Activated T-cell treated with anti-CD3 and anti-CD28 coated beads, Interleukin-2, amount 50 U/mL, for 1 hour (primary cell): ENCODE results near the gene IL1R1.
"Not testable (repeated sequence)": the region's sequence is repeated elsewhere in the genome, so short reads cannot be mapped to it uniquely, and the experiment has no call there.

ENCODE experiments used
- DNase-seq: peaks from one replicate; pipeline ENCODE4 v3.0.0-alpha.2; 2020

IL1R1 gene

GRCh38 chr2:102112271-102112670 is 30.3 kb upstream of the IL1R1 start:
- DNase-seq = no peak

GRCh38 chr2:102112692-102113665 is 29.6 kb upstream of the IL1R1 start:
- no peak for DNase-seq

- no peak for DNase-seq
These were observed 28.2 kb upstream of the IL1R1 start for GRCh38 chr2:102114290-102114721.

GRCh38 chr2:102114851-102115497 is 27.6 kb upstream of the IL1R1 start:
- no peak for DNase-seq

GRCh38 chr2:102116630-102117471 is 25.7 kb upstream of the IL1R1 start:
- no peak for DNase-seq

- DNase-seq = no peak
These were observed 25.1 kb upstream of the IL1R1 start for GRCh38 chr2:102117472-102117858.

GRCh38 chr2:102119255-102119654 is 23.3 kb upstream of the IL1R1 start:
- DNase-seq = no peak

GRCh38 chr2:102120261-102120660 is 22.3 kb upstream of the IL1R1 start:
- no peak for DNase-seq

- no peak for DNase-seq
These were observed 21.8 kb upstream of the IL1R1 start for GRCh38 chr2:102120701-102121159.

GRCh38 chr2:102122115-102122514 is 20.4 kb upstream of the IL1R1 start:
- no peak for DNase-seq

- DNase-seq = no peak
These were observed 19.6 kb upstream of the IL1R1 start for GRCh38 chr2:102122909-102123308.

GRCh38 chr2:102124421-102124820 is 18.1 kb upstream of the IL1R1 start:
- not testable (repeated sequence) for DNase-seq

GRCh38 chr2:102126169-102126568 is 16.4 kb upstream of the IL1R1 start:
- DNase-seq = no peak

GRCh38 chr2:102126660-102127059 is 15.9 kb upstream of the IL1R1 start:
- no peak for DNase-seq

GRCh38 chr2:102129082-102129481 is 13.5 kb upstream of the IL1R1 start:
- no peak for DNase-seq

- DNase-seq = no peak
These were observed 12.4 kb upstream of the IL1R1 start for GRCh38 chr2:102129951-102130646.

- no peak for DNase-seq
These were observed 11.9 kb upstream of the IL1R1 start for GRCh38 chr2:102130647-102130991.

GRCh38 chr2:102131564-102131963 is 11.0 kb upstream of the IL1R1 start:
- no peak for DNase-seq

- no peak for DNase-seq
These were observed 5.4 kb upstream of the IL1R1 start for GRCh38 chr2:102137138-102137537.

- no peak for DNase-seq
These were observed 4.2 kb upstream of the IL1R1 start for GRCh38 chr2:102138331-102138730.

- no peak for DNase-seq
These were observed 2.7 kb upstream of the IL1R1 start for GRCh38 chr2:102139851-102140250.

GRCh38 chr2:102140377-102140776 is 2.2 kb upstream of the IL1R1 start:
- DNase-seq = no peak
